HG02610 (cell line): ENCODE results near the gene PTMA.
"Not testable (repeated sequence)": the region's sequence is repeated elsewhere in the genome, so short reads cannot be mapped to it uniquely, and the experiment has no call there.

Experiments
- ATAC-seq: cut with Tn5 transposase; IDR thresholded peaks from one replicate; pipeline ENCODE4 v1.9.1; 2021; ENCODE audit warnings: mild to moderate bottlenecking, moderate library complexity; ENCODE audit not compliant: unreplicated experiment

The PTMA gene

DNA sequence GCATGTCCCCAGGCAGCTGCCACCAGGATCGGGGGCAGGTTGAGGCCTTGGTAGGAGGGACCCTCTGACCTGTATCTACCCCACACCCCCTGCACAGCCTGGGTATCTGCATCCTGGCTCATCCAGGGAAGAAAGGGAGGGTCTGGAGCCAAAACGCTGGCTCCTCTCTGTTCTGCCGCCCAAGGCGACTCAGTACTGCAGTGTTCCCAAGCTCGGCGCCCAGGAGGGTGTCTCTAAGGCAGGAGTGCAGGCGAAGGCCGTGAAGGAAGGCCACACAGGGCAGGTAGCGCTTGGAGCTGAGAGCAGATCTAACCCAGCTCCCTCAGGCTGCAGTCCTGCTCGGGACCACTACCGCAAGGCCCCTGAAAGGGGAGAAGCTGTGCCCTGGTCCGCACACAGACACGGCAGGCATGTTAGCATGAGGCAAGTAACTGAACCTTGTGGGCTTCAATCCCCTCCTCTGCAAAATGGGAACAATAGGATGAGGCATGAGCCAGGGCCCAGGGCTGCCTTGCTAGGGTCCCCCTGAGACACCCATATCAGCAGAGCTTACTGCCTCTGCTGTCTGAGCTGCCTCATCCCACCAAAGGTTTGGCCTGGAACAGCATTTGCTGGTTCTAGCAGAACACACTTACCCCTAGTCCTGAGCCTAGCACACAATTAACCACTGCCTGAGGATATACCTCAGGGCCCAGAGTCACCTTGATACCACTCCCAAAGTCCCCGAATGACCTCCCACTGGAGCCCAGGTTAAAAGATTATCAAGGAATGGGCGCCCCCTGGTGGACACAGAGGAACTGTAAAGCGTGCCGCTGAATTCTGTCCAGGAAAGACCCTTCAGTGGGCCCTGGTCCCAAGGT lies 6.5 kb downstream of the PTMA start:
- no peak for ATAC-seq

DNA sequence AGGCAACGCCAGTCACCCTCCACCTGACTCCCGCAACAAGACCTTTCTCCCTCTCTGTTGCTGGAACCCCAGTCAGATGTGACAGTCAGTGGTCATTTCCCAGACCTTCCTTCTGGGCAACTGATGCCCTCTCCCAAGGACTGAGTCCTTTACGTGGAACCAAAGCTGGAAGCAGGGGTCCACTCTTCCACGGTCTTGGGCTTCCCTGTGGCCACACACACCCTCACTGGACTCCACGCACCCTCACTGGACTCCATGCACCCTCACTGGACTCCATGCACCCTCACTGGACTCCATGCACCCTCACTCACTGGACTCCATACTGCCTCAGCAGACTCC lies 7.1 kb downstream of the PTMA start:
- no peak for ATAC-seq

DNA sequence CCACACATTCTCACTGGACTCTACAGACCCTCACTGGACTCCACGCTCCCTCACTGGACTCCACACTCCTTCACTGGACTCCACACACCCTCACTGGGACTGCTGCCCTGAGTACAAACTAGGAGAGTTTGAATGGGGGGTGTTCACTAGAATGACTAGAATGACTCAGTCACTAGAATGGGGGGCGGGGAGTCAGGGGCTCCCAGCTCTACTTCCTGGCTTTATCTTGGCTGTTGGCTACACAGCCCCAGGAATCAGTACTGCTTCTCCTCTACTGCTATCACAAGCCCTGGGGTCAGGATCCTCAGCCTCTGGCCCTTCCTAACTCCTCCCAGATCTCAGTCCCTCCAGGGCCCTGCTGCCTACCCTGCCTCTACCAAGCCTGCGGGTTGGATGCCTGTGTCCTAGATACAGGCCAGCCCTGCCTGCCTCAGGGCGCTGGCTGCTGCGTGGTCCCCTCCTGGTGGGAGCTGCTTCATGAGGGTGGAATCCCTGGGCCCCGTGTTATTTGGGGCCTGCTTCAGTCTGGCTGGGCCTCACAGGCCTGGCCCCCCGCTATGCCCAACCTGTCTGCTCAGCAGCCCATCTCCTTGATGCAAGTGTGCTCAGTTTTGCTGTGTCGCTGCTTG lies 7.8 kb downstream of the PTMA start:
- no peak for ATAC-seq

DNA sequence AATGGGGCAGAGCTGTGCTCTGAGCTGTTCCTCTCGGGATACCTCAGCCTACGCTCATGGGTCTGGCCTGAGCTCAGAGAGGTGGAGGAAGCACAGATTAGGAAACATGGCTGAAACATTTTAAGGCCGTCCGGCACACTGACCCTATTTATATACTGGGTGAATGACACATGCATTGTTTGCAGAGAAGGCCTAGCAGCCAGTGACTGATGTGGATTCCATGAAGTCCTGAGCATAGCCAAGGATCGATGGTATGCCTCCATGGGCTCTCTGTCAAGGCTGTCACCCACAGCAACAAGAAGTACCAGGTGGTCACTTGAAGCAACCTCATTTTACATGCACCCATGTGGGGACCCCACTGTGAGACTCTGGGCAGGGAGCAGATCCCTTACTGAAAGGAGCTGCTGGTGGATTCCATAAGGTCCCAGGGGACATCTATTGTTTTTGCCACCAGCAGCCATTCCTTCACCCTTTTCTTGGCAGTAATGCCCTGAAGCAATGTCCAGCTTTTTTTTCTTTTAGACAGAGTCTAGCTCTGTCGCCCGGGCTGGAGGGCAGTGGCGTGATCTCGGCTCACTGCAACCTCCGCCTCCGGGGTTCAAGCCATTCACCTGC lies 8.4 kb downstream of the PTMA start:
- ATAC-seq: no peak

DNA sequence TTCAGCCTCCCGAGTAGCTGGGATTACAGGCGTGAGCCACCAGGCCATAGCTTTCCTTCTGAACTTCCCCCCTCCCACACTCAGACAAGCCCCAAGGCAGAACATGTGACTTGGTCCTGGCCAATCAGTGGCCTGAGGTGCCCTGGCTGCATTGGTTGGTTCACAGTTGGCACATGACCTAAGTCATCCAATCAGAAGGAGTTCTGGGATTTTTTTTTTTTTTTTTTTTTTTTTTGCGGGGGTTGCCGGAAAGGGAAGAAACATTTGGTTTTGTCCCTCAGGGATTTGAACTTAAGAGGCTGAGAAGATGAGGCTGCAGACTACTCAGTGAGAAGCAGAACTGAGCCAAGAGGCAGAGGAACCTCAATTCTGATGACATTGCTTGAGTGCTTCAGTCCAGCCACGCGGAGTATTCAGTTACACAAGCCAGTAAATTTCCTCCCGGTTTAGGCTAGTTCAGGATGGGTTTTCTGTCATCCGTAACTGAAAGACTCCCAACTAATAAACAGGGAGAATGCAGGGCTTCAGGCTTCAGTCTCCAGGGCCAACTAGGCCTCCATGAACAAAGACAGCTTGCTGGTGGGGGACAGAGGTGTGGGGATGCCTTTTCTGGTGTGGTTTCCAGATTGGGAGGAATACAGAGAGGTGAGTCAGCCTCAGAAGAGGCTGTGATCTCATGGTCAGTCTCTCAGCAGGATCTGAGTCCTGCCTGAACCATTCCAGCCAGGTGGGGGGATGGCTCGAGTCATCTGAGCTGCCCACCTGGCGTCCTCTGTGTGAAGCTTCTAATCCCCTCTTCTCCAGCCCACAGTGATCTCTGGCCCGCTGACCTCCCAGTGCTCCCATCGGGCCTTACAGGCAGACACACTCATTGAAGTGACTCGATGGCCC lies 9.2 kb downstream of the PTMA start:
- no peak for ATAC-seq

DNA sequence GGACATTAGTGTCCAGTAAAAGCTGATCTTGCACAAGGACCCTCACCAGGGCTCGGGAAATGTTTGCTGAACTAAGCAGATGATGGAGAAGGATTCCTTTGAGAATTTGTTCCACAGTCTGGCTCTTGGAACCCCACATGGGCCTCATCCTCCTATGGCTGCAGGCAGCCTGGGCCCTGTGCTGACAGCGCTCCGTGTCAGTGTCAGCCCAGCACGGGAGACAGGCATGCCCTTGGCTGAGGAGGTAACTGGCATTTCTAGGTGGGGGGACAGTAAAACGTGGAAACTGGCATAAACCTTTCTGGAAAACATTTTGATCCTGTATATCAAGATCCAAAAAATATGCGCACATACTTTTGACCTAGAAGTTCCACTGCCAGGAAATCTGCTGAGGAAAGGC lies 10.5 kb downstream of the PTMA start:
- no peak for ATAC-seq

DNA sequence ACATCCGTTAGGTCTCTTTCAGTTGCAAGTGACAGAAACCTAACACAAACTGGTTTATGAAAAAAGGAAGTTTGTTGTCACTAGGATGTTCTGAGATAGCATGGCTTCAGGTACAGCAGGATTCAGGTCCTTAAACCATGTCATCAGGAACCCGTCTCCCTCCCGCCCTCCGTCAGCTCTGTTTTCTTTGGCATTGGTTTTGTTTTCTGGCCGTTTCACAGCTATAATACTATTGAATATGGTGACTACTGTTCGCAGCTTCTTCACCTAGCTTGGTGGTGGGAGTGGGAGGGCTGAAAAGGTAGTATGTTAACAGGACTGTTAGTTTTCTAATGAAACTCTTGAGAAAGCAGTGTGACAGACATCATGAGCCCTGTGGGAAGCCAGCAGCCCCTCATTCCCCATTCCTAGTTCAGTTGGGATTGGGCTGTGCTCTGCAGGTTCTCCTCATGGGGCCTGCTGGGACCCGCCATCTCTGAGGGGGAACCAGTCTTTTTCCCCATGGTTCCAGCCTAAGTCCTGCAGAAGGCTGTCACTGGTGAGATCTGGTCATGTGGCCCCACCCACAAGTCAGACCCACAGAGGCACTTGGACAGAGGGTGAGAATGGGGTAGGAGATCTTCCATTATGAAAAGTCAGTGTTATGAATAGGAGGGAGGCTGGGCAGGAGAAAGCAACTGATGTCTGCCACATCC lies 12.1 kb downstream of the PTMA start:
- no peak for ATAC-seq

DNA sequence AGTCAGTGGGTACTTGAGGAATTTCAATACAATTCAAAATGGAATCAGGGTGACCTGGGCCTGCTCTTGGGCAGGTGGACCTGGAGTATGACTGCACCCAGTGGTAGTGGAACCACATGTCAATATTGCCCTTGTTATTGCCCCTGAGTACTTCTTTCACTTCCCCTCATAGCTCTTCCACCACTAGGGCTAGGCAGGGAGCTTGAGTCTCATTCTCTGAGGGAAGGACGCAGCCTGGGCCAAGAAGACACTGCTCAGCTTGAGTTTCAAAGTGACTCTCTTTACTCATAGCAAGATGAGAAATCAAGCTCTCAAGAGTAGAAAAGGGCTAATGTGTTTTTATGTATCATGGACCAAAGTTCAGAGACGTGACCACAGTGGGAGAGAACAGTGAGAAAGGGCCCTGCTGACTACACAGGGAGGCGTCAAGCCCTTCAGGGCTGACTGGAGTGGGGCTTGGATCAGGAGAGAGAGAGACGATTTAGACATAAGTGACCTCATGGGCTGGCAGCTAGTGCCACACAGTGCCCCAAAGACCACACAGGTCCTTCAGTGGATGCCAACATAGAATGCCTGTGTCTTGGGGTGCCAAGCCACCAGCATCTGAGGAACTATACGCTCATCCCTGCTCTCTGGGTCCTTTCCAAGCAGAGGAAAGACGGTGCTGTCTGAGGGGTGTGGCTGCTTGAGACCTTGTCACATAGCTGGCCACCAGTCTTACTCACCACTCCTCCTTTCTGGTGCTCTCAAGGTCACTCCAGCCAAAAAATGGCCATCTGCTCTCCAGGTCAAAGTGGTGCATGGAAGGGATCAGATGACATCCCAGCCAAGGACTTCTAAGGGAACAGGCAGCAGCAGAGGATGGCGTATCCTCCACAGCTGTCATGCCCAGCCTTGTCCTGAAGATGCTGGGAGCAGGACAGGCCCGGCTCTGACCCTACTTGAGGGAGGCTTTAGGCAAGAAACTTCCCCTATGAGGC lies 13.0 kb downstream of the PTMA start:
- peak; percentile 78 for ATAC-seq

DNA sequence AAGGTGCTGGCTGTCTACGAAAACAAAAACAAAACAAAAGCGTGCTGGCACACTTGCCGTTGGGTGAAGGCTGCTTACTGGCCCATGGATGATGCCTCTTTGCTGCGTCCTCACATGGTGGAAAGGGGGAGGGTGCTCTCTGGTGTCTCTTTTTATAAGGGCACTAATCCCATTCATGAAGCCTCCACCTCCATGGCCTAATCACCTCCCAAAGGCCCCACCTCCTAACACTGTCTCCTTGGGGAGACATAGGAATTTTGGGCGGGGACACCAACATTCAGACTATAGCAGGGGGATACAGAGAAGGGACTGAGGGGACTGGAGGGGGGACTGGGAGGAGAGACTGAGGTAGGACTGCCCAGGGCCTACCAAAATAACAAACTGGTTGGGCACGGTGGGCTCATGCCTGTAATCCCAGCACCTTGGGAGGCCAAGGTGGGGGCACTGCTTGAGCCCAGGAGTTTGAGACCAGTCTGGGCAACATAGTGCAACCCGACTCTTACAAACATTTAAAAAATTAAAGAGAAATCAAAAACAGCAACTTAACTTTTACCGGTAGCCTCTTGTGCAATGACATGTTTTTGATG lies 14.5 kb downstream of the PTMA start:
- no peak for ATAC-seq

DNA sequence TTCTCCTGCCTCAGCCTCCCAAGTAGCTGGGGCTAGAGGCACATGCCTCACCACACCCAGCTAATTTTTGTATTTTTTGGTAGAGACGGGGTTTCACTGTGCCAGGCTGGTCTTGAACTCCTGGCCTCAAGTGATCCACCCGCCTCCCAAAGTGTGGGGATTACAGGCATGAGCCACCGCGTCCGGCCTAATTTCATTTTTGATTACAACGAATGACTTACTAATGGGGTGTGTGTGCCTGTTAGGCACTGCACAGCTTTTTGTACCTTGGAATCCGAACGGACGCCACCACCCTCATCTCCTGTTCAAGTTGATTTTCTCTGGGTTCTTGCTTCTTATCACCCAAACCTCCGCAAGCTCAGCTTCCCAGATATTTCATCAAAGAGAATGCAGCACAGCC lies 17.2 kb downstream of the PTMA start:
- no peak for ATAC-seq

DNA sequence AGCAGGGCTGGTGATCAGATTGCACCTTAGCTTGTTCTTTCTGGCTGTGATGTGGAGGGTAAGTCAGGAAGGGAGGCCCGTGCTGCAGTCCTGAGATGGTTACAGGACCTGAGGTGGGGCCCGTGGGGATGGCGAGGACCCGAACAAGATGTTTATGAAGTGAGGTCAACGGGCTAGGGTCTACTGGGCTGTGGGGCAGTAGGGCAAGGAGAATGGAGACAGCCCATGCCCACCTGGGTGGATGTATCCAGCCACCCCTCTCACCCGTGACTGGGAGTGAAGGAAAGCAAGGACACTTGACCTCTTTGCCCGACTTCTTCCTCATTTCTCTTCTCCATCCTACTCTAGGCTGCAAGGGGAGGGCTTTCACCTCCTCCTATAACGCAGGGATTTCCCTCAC lies 18.0 kb downstream of the PTMA start:
- no peak for ATAC-seq

DNA sequence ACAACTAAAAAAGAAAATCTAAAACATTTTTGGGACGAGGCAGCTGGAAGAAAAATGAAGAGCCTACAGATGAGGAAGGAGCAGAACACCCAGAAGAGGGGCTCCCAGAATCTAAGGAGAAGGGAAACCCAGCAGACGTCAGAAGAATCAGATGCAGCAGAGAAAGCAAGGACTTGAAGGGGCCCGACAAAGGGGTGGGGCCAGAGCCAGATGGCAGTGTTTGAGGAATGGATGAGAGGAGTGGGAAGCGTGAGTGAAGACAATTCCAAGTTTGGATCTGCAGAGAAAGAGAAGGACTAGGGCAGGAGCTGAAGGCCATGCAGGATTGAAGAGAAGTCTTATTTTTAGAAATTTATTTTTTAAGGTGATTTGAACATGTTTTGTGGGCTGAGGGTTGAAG lies 19.3 kb downstream of the PTMA start:
- no peak for ATAC-seq

DNA sequence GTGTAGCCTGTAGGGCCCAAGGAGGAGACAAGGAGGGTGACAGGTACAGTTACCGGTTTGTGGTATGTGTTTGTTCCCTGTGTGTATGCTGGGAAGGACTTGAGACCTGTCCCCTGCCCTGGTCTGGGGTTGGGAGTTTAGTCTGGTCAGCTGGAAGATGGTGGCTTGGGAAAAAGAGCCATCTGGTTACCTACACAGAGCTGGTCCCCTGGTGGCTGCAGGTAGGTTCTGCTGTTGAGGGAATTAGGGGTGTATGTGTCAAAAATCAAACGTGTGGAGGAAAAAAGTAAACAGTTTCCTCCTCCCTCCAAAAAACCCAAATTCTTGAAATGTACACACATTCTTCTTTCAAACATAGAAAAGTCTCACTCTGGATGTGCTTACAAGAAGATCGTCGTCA lies 24.3 kb downstream of the PTMA start:
- ATAC-seq: no peak

DNA sequence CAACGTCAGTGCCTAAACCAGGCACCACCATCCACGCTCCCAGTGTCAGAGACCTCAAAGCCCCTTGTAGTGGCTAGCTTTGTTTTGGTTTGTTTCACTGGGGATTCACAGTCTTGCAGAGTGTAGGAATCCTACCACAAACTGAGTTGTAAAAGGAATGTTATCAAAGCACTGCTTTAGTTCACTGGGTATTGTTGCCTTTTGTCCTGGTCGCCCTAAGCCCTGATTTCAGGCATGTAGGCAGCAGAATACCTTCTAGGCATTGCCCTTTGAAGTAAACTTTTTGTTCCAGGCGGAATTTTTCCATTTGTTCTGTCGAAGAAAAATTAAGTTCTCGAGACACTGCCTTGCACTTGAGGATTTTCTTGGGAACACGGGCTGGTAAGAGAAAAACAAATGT lies 29.4 kb downstream of the PTMA start:
- no peak for ATAC-seq

DNA sequence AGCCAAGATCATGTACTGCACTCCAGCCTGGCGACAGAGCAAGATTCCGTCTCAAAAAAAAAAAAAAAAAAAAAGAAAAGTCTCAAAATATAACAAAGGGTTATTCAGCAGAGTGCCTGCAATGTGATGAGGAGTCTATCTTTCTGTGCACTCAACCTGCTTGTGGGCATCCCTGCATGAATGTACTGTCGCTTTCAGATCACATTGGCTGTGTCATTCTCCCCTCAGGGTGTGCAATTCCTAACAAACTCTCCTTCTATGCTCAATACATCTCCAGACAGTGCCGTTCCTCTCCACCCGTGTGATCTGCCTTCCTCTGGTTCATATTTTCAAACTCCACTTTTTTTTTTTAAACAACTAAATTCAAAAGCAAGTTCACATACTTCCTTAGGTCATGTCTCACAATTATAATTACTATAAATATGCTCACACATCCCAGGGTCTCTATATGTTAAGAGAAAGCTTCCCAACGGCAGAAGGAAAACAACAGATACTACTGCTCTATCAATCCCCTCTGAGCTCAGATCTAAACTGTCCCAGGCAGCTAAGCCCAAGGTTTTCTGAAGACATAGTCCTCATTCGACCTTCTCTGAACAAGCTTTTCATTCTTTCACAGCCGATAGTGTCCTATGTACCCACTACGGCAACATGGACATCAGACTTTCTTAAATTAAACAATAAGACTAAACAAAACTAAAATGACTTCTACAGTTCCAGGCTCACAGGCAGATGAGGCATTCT lies 35.2 kb downstream of the PTMA start:
- no peak for ATAC-seq

DNA sequence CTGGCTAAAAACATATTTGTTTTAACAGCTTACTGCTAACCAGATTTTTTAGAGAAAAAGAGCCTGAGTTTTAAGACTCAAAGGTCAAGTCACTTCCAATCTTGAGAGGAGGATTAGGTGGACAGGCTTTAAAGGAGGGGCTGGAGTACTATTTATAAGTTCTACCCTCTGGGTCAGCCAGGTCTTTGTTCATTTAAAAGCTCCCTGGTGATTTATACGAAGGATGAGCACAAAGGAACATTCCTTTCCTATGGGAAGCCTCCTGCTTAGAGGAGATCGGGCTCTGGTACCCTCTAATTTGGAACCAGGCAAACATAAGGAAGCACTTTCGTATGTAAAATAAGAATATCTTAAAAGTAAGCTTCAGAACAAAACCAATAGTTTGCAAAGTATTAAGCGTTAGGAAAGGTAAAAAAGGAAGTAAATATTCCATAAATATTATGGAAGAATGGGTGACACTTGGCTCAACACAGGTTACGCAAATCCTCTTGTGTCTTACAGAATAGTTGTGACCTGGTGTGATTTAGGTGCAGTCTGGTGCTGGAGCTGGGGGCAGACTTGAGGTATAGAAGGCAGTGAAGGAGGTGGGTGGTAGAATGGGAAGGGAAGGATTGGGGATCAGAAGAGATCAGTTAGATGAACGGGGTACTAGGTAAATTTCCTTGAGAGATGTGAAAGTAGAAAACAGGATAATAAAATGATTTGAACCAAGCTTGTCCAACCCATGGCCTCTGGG lies 37.1 kb downstream of the PTMA start:
- ATAC-seq: no peak

DNA sequence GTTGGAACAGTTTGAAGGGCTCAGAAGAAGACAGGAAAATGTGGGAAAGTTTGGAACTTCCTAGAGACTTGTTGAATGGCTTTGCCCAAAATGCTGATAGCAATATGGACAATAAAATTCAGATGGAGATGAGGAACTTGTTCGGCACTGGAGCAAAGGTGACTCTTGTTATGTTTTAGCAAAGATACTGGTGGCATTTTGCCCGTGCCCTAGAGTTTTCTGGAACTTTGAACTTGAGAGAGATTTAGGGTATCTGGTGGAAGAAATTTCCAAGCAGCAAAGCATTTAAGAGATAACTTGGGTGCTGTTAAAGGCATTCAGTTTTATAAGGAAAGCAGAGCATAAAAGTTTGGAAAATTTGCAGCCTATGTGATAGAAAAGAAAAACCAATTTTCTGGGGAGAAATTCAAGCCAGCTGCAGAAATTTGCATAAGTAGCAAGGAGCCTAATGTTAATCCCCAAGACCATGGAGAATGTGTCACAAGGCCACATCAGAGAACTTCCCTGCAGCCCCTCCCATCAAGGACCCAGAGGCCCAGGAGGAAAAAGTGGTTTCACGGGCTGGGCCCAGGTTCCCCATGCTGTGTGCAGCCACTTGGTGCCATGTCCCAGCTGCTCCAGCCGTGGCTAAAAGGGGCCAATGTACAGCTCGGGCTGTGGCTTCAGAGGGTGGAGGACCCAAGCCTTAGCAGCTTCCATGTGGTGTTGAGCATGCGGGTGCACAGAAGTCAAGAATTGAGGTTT lies 40.0 kb downstream of the PTMA start:
- not testable (repeated sequence) for ATAC-seq
